Chondrocyte (in vitro differentiated cells): ENCODE results near the gene RALA. TPM values are rescaled to one million over a fixed set of nuclear protein-coding genes. Genes with fewer than 3 reads are reported as not detected.

Experiments
- DNase-seq: peaks from one replicate; pipeline ENCODE4 v3.0.0; 2021; ENCODE audit warnings: mixed read lengths, low spot score
- H3K27ac Mint-ChIP-seq: one replicate; pipeline ENCODE4 v1.8.0; 2021; ENCODE audit warnings: mild to moderate bottlenecking, moderate library complexity, mixed read lengths; ENCODE audit not compliant: unreplicated experiment
- H3K27me3 Mint-ChIP-seq: 2 replicates; pipeline ENCODE4 v1.8.0; 2021; ENCODE audit warnings: low read depth, mixed read lengths
- H3K36me3 Mint-ChIP-seq: 2 replicates; pipeline ENCODE4 v1.8.0; 2021; ENCODE audit warnings: low read depth, mixed read lengths
- H3K4me1 Mint-ChIP-seq: 2 replicates; pipeline ENCODE4 v1.8.0; 2021; ENCODE audit warnings: low read depth, mild to moderate bottlenecking, mixed read lengths
- H3K4me3 Mint-ChIP-seq: one replicate; pipeline ENCODE4 v1.8.0; 2021; ENCODE audit warnings: mild to moderate bottlenecking, moderate library complexity, mixed read lengths; ENCODE audit not compliant: unreplicated experiment
- H3K9me3 Mint-ChIP-seq: 2 replicates; pipeline ENCODE4 v1.8.0; 2021; ENCODE audit warnings: low read depth, mixed read lengths
- CTCF ChIP-seq: fragments of 200-600 bp; sonication (generic); IDR thresholded peaks from 2 replicates; pipeline ENCODE4 v1.5.0; 2021; ENCODE audit warnings: antibody characterized with exemption, mild to moderate bottlenecking, moderate library complexity
- total RNA-seq: library from RNA; stranded (reverse); gene quantifications from 3 replicates; pipeline ENCODE4 v1.2.1, GENCODE V29; 2021

Gene RALA
- total RNA-seq, 1 donor from 2014 or later, result 35.2 TPM

GRCh38 chr7:39651265-39651664, 27.9 kb downstream of the RALA start:
- H3K4me1 Mint-ChIP-seq, result peaks cover 32% of the 10 kb centered on the region
- TF ChIP-seq CTCF, result no peak
- no peak overlapping the region for H3K27ac Mint-ChIP-seq
- DNase-seq, result no peak
- H3K36me3 Mint-ChIP-seq, result peaks cover 3% of the 10 kb centered on the region
- H3K9me3 Mint-ChIP-seq, result peaks cover 4% of the 10 kb centered on the region
- H3K27me3 Mint-ChIP-seq, result no peaks in the 10 kb centered on the region
- no peak overlapping the region for H3K4me3 Mint-ChIP-seq

- H3K27ac Mint-ChIP-seq, result no peak overlapping the region
- TF ChIP-seq CTCF, result no peak
These were observed 33.0 kb downstream of the RALA start for GRCh38 chr7:39656415-39656814.

GRCh38 chr7:39659356-39660013, 36.1 kb downstream of the RALA start:
- peaks cover 6% of the 10 kb centered on the region for H3K4me1 Mint-ChIP-seq
- DNase-seq, result no peak
- no peak for TF ChIP-seq CTCF
- no peaks in the 10 kb centered on the region for H3K27me3 Mint-ChIP-seq
- H3K36me3 Mint-ChIP-seq, result peaks cover 12% of the 10 kb centered on the region
- H3K4me3 Mint-ChIP-seq, result no peak overlapping the region
- no peak overlapping the region for H3K27ac Mint-ChIP-seq
- peaks cover 18% of the 10 kb centered on the region for H3K9me3 Mint-ChIP-seq

More at GRCh38 chr7:39656415-39656814, 33.0 kb downstream of the RALA start:
- Mint-ChIP-seq H3K27me3 (no peaks in the 10 kb centered on the region), H3K4me1 (peaks cover 10% of the 10 kb centered on the region), H3K4me3 (no peak overlapping the region), H3K9me3 (peaks cover 4% of the 10 kb centered on the region), H3K36me3 (peaks cover 5% of the 10 kb centered on the region)
- DNase-seq, result no peak

- no peaks in the 10 kb centered on the region for H3K27me3 Mint-ChIP-seq
- H3K36me3 Mint-ChIP-seq, result peaks cover 9% of the 10 kb centered on the region
- H3K4me1 Mint-ChIP-seq, result peaks cover 6% of the 10 kb centered on the region
- peaks cover 14% of the 10 kb centered on the region for H3K9me3 Mint-ChIP-seq
- TF ChIP-seq CTCF, result no peak
- no peak for DNase-seq
- H3K27ac Mint-ChIP-seq, result no peak overlapping the region
- no peak overlapping the region for H3K4me3 Mint-ChIP-seq
These were observed 38.6 kb downstream of the RALA start for GRCh38 chr7:39661960-39662359.

- Mint-ChIP-seq H3K27ac (no peak overlapping the region), H3K4me3 (no peak overlapping the region), H3K36me3 (peaks cover 9% of the 10 kb centered on the region), H3K27me3 (no peaks in the 10 kb centered on the region), H3K4me1 (peaks cover 10% of the 10 kb centered on the region), H3K9me3 (peaks cover 14% of the 10 kb centered on the region)
- no peak for DNase-seq
- no peak for TF ChIP-seq CTCF
These were observed 39.9 kb downstream of the RALA start for GRCh38 chr7:39663263-39663662.
